Measurements from ENCODE around the gene PDC.
A peak's percentile ranks its signal among the peaks of the same experiment; 100 is the strongest.

Gene PDC

DNA sequence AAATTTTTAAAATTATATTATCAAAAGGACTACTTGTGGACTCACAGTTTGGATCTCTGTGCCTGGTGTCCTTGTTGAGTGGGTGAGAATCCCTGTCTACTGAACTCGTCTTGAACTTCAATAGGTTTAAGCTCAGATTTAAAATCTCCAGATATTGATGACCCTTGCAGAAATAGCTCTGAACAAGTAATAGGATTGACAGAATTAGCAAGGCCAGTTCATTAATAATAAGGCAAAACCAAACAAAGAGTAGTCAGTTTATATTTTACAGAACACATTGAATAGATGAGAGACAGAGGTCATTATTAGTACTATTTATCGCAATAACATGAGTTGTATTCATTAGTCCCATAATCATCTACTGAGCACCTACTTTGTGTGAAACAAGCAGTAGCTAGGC is at the start of gene PDC:
Gene PDC (minus strand): TSS at position 101 of the 400 bp plus-strand sequence. CDS start 11,655 bp downstream, outside the sequence.
- DNase-seq (ENCODE audit: low read depth in 1 of 2, low spot score in 1 of 2), result no peak

GRCh38 chr1:186503190-186503589 is 42.3 kb upstream of the PDC start:
- no peak for DNase-seq (ENCODE audit: low read depth in 1 of 2, low spot score in 1 of 2)

- no peak for DNase-seq (ENCODE audit: low read depth in 1 of 2, low spot score in 1 of 2)
These were observed 41.2 kb upstream of the PDC start for GRCh38 chr1:186502087-186502486.

GRCh38 chr1:186500804-186501203 is 39.9 kb upstream of the PDC start:
- DNase-seq (ENCODE audit: low read depth in 1 of 2, low spot score in 1 of 2), result no peak

GRCh38 chr1:186499571-186499970 is 38.7 kb upstream of the PDC start:
- no peak for DNase-seq (ENCODE audit: low read depth in 1 of 2, low spot score in 1 of 2)

- no peak for DNase-seq (ENCODE audit: low read depth in 1 of 2, low spot score in 1 of 2)
These were observed 37.9 kb upstream of the PDC start for GRCh38 chr1:186498695-186499389.

- DNase-seq (ENCODE audit: low read depth in 1 of 2, low spot score in 1 of 2), result no peak
These were observed 37.2 kb upstream of the PDC start for GRCh38 chr1:186498071-186498470.

DNA sequence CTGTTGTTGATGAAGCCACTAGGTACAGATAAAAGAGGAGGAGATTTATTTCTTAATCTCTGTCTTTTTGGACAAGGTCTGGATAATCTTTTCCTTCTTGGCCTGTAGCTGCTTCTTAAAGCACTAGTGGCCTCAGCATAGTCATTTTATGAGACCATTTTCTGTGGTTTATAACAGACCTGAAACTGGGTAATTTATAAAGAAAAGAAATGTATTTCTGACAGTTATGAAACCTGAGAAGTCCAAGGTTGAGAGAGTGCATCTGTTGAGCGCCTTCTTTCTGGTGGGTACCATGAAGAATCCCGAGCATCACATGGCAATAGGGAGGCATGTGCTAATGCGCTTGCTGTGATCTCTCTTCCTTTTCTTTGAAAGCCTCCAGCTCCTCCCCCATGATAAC is 36.7 kb upstream of the PDC start:
- no peak for DNase-seq (ENCODE audit: low read depth in 1 of 2, low spot score in 1 of 2)

- no peak for DNase-seq (ENCODE audit: low read depth in 1 of 2, low spot score in 1 of 2)
These were observed 35.4 kb upstream of the PDC start for GRCh38 chr1:186496171-186496851.

- no peak for DNase-seq (ENCODE audit: low read depth in 1 of 2, low spot score in 1 of 2)
These were observed 33.9 kb upstream of the PDC start for GRCh38 chr1:186494832-186495271.

- DNase-seq (ENCODE audit: low read depth in 1 of 2, low spot score in 1 of 2), result no peak
These were observed 31.8 kb upstream of the PDC start for GRCh38 chr1:186492531-186493291.

GRCh38 chr1:186491336-186491735 is 30.4 kb upstream of the PDC start:
- DNase-seq (ENCODE audit: low read depth in 1 of 2, low spot score in 1 of 2), result no peak

- DNase-seq (ENCODE audit: low read depth in 1 of 2, low spot score in 1 of 2), result no peak
These were observed 26.2 kb upstream of the PDC start for GRCh38 chr1:186487163-186487562.

GRCh38 chr1:186486061-186486460 is 25.1 kb upstream of the PDC start:
- DNase-seq (ENCODE audit: low read depth in 1 of 2, low spot score in 1 of 2), result no peak

- DNase-seq (ENCODE audit: low read depth in 1 of 2, low spot score in 1 of 2), result no peak
These were observed 22.6 kb upstream of the PDC start for GRCh38 chr1:186483561-186483960.

DNA sequence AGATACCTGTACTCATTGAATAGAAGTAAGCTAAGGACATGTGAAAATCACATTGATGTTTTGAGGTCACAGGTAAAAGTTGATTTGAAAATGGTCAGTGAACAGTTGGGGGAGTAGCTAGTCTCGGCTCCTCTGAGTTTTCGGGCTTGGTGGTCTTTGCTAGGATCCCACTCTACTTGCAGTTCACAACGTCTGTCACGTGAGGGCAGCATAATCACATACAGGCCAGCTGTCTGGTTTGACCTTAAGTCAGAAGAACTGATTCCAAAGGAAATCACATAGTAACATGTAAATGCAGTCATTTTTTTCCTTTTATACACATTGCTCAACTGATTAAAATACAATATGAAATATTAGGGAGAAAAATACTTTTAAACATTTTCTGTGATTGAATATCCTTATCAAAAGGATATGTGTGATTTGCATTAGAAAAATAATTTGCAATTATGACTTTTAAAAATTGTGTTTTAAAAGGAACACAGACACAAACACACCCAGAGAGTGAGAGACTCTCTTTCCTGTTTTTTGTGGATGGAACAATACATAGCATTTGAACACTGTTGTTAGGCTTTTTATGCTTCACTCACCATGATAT is 21.8 kb upstream of the PDC start:
- peak in 1 of 2 donors; percentile 1 for DNase-seq (ENCODE audit: low read depth in 1 of 2, low spot score in 1 of 2)

- no peak for DNase-seq (ENCODE audit: low read depth in 1 of 2, low spot score in 1 of 2)
These were observed 20.5 kb upstream of the PDC start for GRCh38 chr1:186481303-186481888.

DNA sequence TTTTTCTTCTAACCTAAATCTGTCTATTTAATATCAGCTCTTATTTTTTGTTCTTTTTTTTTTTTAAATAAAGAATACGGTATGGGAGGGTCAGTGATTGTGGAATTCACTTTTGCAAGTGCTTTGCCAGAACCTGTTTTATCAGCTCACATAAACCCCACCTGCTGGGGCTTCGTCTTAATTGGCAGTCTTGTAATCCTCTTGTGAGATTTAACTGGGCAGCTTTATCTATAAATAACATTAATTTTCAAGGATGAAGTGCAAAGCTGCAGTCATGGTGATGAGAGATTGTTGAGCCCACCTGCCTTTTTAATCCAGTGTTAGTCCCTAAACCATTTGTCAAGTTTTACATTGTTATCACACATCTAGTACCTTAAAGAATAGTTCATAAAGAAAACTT is 18.2 kb upstream of the PDC start:
- no peak for DNase-seq (ENCODE audit: low read depth in 1 of 2, low spot score in 1 of 2)

DNA sequence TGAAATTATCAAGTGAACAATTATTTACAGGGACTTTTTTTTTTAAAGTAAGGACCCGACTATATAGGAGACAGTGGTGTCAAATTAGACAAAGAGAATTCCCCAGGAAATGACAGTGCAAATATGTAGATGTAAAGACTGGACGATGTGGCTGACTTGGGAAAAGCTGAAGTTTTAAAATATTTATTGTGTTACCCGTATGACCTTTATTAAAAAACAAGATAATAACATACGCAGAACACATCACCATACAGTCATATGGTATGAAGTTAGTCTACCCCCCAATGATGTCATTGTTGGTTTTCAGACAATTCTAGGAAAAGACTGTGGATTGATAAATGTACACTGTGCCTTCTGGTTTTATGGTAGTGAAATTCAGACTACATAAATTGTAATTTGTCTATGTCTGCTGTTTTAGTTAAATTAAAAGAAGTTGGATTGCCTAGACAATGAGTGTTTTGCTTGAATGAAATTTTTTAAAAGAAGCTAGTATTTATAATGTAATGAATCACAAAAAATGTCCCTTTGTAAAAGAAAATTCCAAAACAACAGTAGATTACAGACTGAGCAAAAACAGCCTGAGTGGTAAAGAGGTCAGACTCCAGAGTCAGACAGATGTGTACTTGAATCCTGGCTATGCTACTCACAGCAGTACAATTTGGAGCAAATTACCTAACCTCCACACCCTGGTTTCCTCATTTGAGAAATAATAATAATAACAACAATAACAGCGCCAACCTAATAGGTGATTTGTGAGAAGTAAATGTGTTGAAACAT is 15.5 kb upstream of the PDC start:
- DNase-seq (ENCODE audit: low read depth in 1 of 2, low spot score in 1 of 2), result no peak

- no peak for DNase-seq (ENCODE audit: low read depth in 1 of 2, low spot score in 1 of 2)
These were observed 13.3 kb upstream of the PDC start for GRCh38 chr1:186474208-186474607.

- DNase-seq (ENCODE audit: low read depth in 1 of 2, low spot score in 1 of 2), result no peak
These were observed 12.1 kb upstream of the PDC start for GRCh38 chr1:186473047-186473446.

Data from activated T-helper 1 cell treated with anti-CD3 and anti-CD28 coated beads, Interleukin-2, amount 50 U/mL, for 16 hours (primary cell).